Measurements from ENCODE around the gene ARID4B.

The ARID4B gene

GRCh38 chr1:235244974-235245592 is 82.9 kb downstream of the ARID4B start:
- Histone ChIP-seq H4K20me1 (ENCODE audit: insufficient read depth, low read length) (peaks cover 15% of the 10 kb centered on the region), H3K4me3 (ENCODE audit: low read length) (no peak overlapping the region), H3K4me2 (ENCODE audit: low read length) (no peak overlapping the region), H3K79me2 (ENCODE audit: low read length) (0 out of 2 replicates have a peak, but pooled peaks cover 5% of the 10 kb centered on the region), H3K9ac (ENCODE audit: low read length) (no peak overlapping the region), H3K27ac (ENCODE audit: low read length) (no peak overlapping the region), H3K36me3 (replicated peaks; ENCODE audit: low read depth, low read length) (peaks cover 8% of the 10 kb centered on the region), H2AFZ (ENCODE audit: low read depth, low read length) (no peak overlapping the region), H3K27me3 (ENCODE audit: low read depth, low read length) (no peaks in the 10 kb centered on the region), H3K9me3 (ENCODE audit: insufficient read depth, low read length) (no peaks in the 10 kb centered on the region), H3K4me1 (ENCODE audit: low read length) (peaks cover 18% of the 10 kb centered on the region)
- TF ChIP-seq, protein P1, sequence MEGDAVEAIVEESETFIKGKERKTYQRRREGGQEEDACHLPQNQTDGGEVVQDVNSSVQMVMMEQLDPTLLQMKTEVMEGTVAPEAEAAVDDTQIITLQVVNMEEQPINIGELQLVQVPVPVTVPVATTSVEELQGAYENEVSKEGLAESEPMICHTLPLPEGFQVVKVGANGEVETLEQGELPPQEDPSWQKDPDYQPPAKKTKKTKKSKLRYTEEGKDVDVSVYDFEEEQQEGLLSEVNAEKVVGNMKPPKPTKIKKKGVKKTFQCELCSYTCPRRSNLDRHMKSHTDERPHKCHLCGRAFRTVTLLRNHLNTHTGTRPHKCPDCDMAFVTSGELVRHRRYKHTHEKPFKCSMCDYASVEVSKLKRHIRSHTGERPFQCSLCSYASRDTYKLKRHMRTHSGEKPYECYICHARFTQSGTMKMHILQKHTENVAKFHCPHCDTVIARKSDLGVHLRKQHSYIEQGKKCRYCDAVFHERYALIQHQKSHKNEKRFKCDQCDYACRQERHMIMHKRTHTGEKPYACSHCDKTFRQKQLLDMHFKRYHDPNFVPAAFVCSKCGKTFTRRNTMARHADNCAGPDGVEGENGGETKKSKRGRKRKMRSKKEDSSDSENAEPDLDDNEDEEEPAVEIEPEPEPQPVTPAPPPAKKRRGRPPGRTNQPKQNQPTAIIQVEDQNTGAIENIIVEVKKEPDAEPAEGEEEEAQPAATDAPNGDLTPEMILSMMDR (IDR thresholded peaks at IDR 0.05; ENCODE audit: low read depth, low read length): no peak
- no peak for TF ChIP-seq EZH2phosphoT487 (IDR thresholded peaks at IDR 0.05; ENCODE audit: low read depth)

DNA sequence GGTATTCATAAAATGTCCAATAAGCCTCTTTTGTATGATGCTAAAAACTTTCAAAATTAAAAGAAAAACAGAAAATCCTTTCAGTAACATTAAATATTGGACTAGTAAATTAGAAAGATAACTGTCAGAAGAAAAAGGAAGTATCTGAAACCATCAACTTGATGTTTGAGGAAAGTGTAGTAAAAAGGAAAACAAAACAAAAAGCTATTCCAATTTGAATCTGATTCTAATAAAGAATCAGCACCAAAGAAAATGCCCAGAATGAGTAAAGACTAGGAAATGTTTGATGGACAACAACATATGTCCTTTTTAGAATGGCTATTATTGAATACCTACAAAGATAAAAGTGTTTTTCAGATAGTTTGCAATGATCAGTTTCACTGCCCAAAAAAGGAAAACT is 87.0 kb downstream of the ARID4B start:
- Histone ChIP-seq H2AFZ (ENCODE audit: low read depth, low read length) (no peak overlapping the region), H3K4me3 (ENCODE audit: low read length) (no peak overlapping the region), H3K27ac (ENCODE audit: low read length) (no peak overlapping the region), H3K36me3 (replicated peaks; ENCODE audit: low read depth, low read length) (peaks cover 25% of the 10 kb centered on the region), H3K4me1 (ENCODE audit: low read length) (peaks cover 10% of the 10 kb centered on the region), H4K20me1 (ENCODE audit: insufficient read depth, low read length) (peaks cover 9% of the 10 kb centered on the region), H3K4me2 (ENCODE audit: low read length) (no peak overlapping the region), H3K27me3 (ENCODE audit: low read depth, low read length) (no peaks in the 10 kb centered on the region), H3K79me2 (ENCODE audit: low read length) (0 out of 2 replicates have a peak, but pooled peaks cover 4% of the 10 kb centered on the region), H3K9ac (ENCODE audit: low read length) (no peak overlapping the region), H3K9me3 (ENCODE audit: insufficient read depth, low read length) (no peaks in the 10 kb centered on the region)
- TF ChIP-seq, protein P1 (IDR thresholded peaks at IDR 0.05; ENCODE audit: low read depth, low read length): no peak
- no peak for TF ChIP-seq EZH2phosphoT487 (IDR thresholded peaks at IDR 0.05; ENCODE audit: low read depth)

DNA sequence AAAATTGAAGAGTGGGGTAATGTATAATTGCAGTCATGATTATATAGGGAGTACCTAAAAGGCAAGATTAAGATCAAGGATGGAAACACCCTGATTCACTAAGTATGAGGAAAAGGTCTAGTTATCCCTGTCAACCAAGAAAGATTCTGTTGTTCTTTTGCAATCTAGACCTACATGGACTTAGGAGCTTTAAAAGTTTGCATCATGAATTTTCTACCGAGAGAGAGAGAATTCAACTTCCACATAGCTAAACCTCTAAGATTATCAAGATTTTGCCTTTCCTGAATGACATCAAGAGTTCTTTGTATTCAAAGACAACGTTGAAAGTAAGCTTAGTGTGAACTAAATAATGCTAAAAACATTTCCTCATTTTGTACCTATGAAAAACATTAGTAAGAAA is 88.1 kb downstream of the ARID4B start:
- TF ChIP-seq EZH2phosphoT487 (IDR thresholded peaks at IDR 0.05; ENCODE audit: low read depth): no peak
- TF ChIP-seq, protein P1 (IDR thresholded peaks at IDR 0.05; ENCODE audit: low read depth, low read length): no peak
- H3K27me3 ChIP-seq (ENCODE audit: low read depth, low read length): no peaks in the 10 kb centered on the region
- H3K9me3 ChIP-seq (ENCODE audit: insufficient read depth, low read length): no peaks in the 10 kb centered on the region
- H3K9ac ChIP-seq (ENCODE audit: low read length): no peak overlapping the region
- no peak overlapping the region for H2AFZ ChIP-seq (ENCODE audit: low read depth, low read length)
- H3K4me2 ChIP-seq (ENCODE audit: low read length): no peak overlapping the region
- no peak overlapping the region for H3K4me3 ChIP-seq (ENCODE audit: low read length)
- peaks cover 28% of the 10 kb centered on the region for H3K36me3 ChIP-seq (replicated peaks; ENCODE audit: low read depth, low read length)
- peaks cover 6% of the 10 kb centered on the region for H3K4me1 ChIP-seq (ENCODE audit: low read length)
- no peaks in the 10 kb centered on the region for H3K79me2 ChIP-seq (ENCODE audit: low read length)
- H4K20me1 ChIP-seq (ENCODE audit: insufficient read depth, low read length): peaks cover 2% of the 10 kb centered on the region; the same call in 1 of the 2 replicates
- no peak overlapping the region for H3K27ac ChIP-seq (ENCODE audit: low read length)

GRCh38 chr1:235238558-235238957 is 89.4 kb downstream of the ARID4B start:
- Histone ChIP-seq H3K9ac (ENCODE audit: low read length) (no peak overlapping the region), H3K4me1 (ENCODE audit: low read length) (peaks cover 6% of the 10 kb centered on the region), H3K79me2 (ENCODE audit: low read length) (no peaks in the 10 kb centered on the region), H3K27ac (ENCODE audit: low read length) (no peak overlapping the region), H3K27me3 (ENCODE audit: low read depth, low read length) (no peaks in the 10 kb centered on the region), H4K20me1 (ENCODE audit: insufficient read depth, low read length) (no peaks in the 10 kb centered on the region; the same call in 1 of the 2 replicates), H3K4me2 (ENCODE audit: low read length) (no peak overlapping the region), H3K36me3 (replicated peaks; ENCODE audit: low read depth, low read length) (peaks cover 34% of the 10 kb centered on the region), H2AFZ (ENCODE audit: low read depth, low read length) (no peak overlapping the region), H3K9me3 (ENCODE audit: insufficient read depth, low read length) (no peaks in the 10 kb centered on the region), H3K4me3 (ENCODE audit: low read length) (no peak overlapping the region)
- TF ChIP-seq, protein P1 (IDR thresholded peaks at IDR 0.05; ENCODE audit: low read depth, low read length): no peak
- no peak for TF ChIP-seq EZH2phosphoT487 (IDR thresholded peaks at IDR 0.05; ENCODE audit: low read depth)
